HG03103 (cell line): ENCODE results near the gene ZCCHC7.

Experiments used
- ATAC-seq: cut with Tn5 transposase; IDR thresholded peaks from one replicate; pipeline ENCODE4 v1.9.1; 2021; ENCODE audit warnings: low read depth; ENCODE audit not compliant: unreplicated experiment

The ZCCHC7 gene

DNA sequence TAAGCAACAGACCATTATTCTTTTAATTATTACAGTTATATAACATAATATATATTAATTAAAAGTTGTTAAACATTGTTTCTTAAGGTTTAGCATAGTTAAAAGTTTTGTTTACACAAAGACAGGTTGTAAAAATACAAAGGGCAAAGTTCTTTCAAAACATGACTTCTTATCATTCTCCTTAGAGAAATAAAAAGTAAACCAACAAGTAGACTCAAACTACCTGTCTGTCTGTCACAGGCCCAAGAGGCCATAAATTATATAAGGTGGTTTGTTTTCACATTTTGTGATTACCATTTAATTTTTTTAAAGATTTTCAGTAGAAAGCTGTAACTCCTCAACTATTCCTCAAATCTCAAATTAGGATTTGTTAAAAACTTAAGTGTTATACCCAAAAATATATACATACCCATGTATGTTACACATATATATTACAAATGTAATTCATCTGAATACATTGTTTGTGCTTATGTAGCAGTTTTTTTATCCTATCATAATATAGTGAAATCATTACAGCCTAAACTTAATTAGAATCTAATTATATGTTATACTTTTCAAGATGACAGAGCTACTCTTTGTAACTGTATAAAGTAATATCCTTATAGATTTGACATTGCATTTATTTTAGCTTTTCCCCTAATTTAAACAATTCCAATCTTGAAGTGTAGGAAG, 208.3 kb downstream of the ZCCHC7 start:
- no peak for ATAC-seq

DNA sequence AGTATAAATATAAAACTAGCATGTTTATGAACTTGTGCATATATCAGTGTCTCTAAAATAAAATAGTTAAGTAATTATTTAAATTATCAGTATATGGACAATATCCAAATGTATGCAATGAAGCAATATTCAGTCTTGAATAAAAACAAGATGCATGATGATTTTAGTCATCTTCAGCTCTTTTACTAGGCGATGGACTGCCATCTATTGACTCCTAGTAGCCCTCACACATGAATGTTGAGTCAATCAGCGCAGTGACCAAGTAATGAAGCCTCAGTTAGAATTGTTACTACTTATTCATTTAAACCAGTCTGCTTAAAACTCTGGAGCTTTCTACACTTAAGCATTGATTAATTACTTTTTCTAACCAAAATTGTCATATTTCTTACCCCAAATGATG, 209.2 kb downstream of the ZCCHC7 start:
- no peak for ATAC-seq

DNA sequence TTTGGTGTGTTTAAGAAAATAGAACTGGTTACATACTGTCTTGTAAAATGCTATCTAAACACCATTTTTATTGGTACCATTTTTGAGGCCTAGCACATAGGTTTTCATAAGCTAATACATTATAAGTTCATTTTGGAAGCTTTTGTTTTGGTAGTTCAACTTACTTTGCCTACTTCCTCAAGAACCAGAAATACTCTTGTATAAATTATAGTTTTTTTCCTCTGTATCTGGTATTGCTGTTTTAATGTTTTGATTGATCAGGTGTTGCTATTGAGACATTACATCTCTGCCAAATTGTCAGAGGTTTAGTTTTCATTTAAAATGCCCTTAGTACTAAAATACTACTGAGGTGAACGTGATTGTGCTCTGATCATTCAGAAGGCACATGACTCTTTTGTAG, 211.5 kb downstream of the ZCCHC7 start:
- no peak for ATAC-seq

DNA sequence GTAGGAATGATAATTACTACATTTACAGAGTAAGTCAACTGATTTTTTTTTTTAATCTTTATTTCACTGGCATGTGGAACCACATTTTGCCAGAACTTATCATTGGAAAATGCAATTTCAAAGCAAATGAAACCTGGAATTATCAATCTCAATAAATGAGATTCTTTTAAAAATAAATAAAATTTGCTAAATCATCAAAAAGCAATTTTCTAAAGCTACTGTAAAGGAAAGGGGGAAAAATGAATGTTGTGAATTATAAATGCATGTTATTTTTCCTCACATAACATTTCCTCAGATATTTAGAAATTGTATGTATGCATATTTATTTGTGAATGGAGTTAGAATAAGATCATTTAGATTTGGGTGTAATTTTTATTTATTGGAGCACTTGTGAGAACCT, 212.2 kb downstream of the ZCCHC7 start:
- ATAC-seq: no peak

DNA sequence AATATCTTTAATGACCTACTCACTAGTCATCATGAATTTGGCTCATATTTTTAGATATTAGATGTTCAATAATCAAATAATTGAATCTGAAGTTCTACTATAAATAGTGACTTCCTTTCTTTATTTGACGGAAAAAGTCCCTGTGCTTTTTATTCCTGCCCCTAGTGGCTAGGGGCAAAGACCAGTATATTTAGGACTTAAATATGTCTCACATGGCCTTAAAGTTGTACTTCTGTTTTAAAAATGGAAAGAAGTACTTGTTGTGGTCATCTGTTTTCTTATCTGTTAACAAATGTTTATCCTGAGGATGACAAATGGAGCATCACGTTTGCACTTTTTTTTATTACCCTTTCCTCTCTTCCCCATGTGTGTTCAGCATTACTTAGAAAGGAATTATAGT, 212.9 kb downstream of the ZCCHC7 start:
- no peak for ATAC-seq

DNA sequence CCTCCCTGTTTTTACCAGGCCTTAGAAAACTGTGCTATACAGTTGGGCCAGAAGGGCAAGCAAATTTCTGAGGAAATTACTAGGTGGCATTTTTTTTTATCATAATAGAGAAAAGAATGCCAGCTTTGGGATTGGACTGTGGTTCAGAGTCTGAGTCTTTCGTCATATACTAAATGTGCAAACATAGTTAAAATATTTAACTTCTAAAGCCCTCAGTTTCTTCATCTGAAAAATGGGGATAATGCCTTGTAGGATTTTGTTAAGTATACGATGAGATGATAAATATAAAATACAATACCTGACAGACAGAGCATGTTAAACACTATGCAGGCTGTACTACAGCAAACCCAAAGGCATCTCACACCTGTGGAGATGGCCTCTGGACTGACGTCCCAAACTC, 214.9 kb downstream of the ZCCHC7 start:
- no peak for ATAC-seq

DNA sequence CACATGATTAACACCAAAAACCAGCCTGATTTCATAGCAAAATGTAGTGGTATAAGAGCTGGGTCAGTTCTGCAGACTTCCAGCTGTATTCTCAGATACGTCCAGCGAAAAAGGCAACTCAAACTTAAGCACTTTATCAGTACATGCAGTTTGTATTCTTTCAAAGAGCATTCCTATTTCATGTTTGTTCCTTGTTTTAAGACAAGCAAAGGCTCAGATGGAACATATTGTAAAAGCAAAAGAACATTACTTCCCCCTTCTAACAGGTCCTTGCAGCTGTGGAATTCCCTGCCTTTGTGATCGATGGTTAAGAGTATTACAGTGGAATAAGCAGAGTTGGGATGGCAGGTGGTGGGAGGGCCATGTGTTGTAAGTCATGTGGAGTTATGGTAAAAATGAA, 215.8 kb downstream of the ZCCHC7 start:
- no peak for ATAC-seq

DNA sequence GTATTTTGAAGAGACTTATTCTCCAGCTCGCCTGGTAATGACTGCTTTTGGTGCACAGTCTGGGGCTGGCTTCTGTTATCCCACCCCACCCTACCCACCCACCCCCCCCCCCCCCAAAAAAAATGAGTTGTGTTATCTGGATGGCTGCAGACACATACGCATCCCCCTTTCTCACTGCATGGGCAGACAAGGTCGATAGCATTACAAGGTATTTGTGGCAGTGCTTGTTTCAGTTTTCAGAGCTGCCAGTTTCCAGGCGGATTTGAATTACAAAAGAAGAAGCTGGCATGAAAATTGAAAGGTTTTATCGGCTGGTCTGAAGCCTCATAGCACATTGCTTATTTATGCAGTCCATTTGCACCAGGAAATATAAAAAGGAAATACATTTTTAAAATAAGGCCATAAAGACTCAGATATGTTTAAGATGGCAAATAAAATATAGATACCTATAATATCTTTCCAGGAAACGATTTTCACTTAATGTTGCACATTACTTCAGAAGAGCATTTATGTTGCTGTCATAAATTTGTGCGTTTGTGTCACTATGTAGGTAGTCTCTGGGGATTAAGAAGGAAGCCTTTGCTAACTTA, 217.0 kb downstream of the ZCCHC7 start:
- no peak for ATAC-seq

DNA sequence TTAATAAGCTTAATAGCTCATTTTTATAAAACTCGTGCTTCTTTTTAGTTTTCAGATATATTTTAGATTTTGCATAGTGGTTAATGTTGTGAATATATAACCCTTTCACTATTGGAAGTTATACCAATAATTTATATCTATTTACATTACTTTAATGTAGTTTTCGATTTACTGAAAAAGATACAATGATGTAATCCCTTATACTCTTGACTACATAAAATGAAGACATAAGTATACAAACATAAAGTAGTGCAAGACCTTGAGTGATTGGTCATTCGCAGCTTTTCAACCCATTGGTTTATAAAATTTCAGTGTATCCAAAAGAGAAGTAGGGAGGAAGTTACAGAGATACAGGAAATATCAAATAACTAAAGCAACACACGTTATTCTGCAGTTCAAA, 217.8 kb downstream of the ZCCHC7 start:
- ATAC-seq: no peak

DNA sequence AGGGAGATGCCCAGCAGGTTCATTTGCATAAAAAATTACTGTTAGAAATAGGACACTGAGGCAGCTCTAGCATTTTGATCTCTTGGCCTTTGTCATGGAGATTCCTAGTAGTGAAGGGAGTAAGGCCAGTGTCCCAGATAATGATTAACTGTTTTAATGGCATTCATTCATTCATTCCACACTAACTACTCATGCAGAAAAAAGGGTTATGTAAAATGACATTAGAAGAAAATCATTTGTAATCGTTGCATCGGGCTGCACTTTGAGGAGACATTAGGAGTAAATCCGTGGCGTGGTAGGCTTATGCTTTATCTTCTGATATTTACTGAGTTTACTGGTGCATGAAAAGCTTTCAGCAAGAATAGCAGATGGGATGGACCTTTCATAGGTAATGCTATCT, 219.5 kb downstream of the ZCCHC7 start:
- ATAC-seq: no peak

DNA sequence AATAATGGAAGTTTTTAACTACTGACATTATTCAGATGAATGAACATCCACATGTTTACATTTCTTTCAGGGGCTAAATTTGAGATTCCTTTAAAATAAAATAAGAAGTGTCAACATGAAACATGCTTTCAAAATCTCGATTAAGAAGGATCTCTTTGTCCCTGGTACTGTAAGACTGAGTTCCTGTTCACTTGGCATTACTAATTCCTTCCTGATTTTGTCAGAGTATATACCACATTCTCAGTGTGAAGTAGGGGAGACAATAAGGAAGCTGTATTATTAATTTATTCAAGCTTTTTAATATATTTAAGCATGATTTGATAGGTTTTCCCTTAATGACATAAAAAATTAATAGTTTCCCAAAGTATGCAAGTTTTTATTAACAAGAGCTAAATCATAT, 220.6 kb downstream of the ZCCHC7 start:
- no peak for ATAC-seq

DNA sequence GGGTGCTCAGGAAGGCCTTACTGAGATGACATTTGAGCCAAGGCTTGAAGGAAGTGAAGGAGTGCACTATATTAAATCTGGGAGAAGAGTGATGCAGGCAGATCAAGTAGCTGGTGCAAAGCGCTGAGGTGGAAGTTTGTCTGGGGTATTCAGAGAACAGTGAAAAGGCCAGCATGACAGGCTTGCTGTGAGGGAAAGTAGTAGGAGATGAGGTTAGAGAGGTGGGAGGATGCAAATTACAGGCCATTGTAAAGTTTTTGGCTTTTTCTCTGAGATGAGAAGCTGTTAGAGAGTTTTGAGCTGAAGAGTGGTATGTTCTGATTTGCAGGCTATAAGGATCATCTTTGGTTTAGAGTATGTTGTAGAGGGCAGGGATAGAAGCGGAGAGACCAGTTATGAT, 221.3 kb downstream of the ZCCHC7 start:
- no peak for ATAC-seq

DNA sequence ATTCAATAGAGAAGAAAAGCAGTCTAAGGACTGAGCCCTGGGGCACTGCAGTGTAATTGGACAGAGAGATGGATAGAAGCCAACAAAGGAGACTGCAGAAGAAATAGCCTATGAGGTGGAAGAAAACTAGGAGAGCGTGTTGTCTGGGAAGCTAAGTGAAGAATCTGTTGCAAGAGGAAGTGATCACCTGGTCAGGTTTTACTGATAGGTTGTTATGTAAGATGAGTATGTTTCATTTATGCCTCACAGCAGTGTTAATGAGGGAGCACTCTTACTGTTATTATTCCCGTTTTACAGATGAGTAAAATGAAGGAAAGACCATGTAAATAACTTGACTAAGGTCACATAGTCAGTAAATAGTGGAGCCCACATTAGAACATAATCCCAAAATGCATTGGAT, 222.1 kb downstream of the ZCCHC7 start:
- ATAC-seq: no peak

DNA sequence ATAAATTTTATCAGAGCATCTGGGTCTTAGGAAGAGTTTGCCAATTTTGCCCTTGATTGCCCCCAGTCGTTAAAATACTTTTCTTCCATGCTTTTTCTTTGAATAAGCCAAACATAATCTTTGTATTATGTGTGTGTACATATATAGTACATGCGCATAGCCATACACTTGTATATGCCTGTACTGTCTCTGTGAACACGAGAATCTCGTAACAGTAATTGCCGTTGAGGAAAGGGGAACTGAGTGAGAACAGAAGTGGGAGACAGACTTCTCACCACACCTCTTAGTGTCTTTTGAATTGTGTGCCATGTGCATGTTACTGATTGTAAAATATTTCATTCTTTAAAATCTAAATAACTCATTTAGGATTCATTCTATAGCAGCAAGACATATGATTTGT, 222.5 kb downstream of the ZCCHC7 start:
- ATAC-seq: no peak

DNA sequence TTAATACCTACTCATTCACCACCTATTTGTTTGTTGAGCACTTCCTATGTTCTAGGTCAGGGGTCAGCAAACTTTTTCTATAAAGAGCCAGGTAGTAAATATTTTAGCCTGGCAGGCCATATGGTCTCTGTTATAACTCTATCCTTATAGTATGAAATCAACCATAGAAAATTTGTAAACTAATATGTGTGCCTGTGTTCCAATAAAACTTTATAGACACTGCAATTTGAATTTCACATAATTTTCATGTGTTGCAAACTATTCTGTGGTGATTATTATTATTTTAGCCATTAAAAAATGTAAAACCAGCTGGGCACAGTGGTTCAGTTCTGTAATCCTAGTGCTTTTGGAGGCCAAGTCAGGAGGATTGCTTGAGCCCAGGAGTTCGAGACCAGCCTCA, 223.3 kb downstream of the ZCCHC7 start:
- ATAC-seq: no peak

DNA sequence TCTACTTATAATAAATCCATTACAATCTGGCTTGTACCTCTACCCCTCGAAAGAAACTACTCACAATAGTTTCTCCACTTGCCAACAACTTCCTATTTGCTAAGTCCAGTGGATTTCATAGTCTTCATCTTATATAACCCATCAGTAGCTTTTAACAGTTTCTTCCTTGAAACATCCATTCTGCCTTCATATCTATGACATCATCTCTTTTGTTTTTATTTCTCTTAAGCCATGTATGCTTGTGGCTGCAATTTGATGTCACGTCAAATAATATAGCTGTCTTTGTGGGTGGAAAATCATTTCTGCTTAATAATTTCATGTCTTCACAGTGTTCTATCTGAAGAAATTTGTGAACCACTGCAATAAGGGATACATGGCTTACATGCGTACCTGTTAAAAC, 224.7 kb downstream of the ZCCHC7 start:
- ATAC-seq: no peak

DNA sequence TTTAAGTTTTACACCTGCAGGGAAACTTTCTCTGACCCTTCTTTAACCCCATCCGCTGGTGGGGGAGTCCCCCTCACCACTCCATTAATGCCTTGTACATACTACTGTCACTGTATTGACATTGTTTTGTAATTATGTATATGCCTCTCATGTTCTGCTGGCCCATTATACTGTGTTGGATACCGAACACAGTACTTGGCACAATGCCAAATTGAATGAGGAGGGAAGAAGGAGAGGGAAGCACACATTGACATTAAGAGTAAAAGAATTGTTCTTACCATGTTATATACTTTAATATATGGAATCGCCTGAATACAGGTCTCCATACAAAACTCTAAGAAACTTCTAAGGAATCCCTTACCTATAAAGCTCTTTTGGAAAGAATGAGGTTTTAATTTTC, 228.5 kb downstream of the ZCCHC7 start:
- ATAC-seq: no peak

DNA sequence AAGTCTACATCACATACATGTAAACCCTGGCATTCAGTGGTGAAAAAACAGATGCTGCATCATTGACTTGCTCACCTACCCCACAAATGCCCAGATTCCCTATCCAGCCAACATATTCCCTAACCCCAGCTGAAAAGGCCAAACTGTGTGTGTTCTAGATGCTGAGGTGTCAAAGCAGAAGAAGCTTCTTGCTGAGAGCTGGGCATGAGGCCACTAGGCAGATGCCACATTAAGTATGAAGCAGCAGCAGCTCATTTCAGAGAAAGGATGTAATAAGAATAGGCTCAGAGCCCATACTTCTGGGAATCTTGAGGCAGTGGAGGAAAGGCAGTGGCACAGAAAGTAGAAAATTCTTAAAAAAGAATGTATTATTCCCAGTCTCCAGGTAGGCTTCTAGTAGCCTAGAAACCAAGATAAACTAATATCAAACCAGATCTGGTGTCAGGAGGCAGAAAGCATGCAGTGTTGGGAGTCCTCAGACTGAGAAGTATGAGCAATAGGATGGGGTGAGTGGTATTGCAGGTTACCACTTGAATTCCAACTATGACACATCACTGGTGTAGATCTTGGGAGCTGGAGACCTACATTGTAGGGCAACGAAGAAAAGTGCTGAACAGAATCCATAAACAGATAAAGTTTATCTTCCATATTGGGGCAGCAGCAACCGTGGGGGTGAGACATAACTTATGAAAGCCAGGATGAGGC, 230.3 kb downstream of the ZCCHC7 start:
- ATAC-seq: no peak

DNA sequence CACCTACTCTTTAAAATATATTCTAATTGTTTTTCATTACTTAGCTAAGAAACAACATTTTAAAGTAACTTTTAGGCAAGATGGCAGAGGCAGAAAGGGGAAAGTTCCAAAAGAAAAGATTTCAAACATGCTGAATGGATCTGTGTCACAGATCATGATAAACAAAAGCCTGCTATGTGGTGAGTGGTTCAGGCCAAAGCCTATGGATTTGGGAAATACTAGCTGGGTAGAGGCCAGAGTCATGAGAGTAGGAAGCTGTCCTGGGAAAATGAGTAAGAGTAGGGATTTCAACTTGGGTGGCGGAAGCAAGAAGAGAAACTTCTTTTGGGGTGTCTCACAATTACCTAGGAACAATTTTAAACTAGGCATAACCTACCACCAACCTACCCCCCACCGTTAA, 233.4 kb downstream of the ZCCHC7 start:
- no peak for ATAC-seq

DNA sequence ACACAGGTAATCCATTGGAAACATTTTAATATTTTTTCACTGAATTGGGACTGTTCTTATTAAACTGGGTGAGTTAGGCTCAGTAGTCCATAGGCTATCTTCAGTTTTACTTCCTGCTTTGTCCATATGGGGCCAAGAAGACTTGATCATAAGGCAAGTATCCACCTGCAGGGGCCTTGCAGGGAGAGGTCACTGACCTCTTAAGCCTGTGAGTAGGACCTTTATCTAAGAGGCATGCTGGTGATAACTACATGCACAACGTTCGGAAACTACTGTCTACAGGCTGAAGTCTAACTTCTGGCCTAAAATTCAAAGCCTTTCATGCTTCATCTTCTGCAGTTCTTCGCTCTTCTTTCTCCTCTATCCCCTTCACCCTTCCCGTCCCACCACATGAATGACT, 242.1 kb downstream of the ZCCHC7 start:
- no peak for ATAC-seq

DNA sequence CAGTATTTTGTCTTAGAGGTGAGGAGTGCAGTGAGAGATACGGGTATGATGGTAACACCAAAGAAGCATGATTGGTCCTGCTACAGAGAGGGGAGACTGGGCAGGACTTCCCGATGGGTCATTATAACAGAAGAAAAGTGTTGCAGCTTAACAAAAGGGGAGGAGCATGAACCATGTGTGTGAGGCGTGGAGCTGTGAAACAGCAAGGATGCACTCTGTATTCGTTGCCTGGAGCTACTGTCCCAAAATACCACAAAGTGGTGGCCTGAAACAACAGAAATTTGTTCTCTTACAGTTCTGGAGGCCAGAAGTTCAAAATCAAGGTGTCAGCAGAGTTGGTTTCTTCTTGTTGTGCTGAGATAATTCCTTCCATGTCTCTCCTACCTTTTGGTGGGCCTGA, 242.8 kb downstream of the ZCCHC7 start:
- ATAC-seq: no peak

DNA sequence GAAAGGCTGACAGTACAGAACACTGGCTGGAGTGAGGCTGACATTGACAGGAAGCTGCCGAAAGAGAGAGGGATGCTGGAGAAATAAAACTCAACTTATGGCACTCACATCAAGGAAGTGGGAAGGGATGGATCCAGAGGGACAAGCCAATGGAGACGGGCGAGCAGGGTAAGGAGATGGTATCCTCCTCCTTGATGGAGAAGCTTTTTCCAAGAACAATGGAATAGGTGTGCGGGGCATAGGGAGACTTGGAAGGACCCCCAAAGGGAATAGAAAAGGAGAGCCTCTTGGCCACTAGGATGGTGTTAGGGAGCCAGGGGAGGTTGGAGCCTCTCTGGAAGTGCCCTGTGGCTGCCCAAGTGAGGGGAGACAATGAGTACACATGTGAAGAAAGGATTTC, 243.8 kb downstream of the ZCCHC7 start:
- no peak for ATAC-seq
